Measurements from ENCODE around the gene BBOX1. TPM values are rescaled to one million over a fixed set of nuclear protein-coding genes. Genes with fewer than 3 reads are reported as not detected.

BBOX1 gene
- polyA plus RNA-seq, 12 donors = 0.12 to 2.6 (median 0.50) TPM; not detected in 2

- DNase-seq = no peak
Measured at GRCh38 chr11:27025312-27025955, 15.2 kb upstream of the BBOX1 start.

- DNase-seq = no peak
Measured at GRCh38 chr11:27025957-27026733, 14.5 kb upstream of the BBOX1 start.

DNA sequence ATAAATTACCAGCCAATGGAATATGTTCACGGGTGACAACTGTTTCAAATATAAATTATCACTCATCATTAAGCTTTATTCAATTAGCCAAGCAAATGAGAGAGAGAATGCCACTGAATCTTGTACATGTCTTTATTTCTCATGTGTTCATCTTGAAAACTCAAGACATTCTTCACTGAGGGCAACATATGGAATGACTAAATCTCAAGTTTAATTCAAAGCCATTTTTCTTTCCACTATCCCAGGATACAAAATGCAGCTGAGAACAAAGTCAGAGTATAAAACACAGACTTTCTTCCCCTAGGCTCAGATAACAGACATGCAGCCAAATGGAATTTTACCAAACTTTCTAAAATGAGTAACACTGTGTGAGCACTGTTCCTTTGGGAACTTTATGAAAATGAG lies 12.1 kb upstream of the BBOX1 start:
- peak; percentile 82 for DNase-seq

GRCh38 chr11:27029966-27030365 lies 10.6 kb upstream of the BBOX1 start:
- DNase-seq = peak; percentile 35

- no peak for DNase-seq
Measured at GRCh38 chr11:27031754-27032153, 8.9 kb upstream of the BBOX1 start.

GRCh38 chr11:27039873-27040272 lies 742 bp upstream of the BBOX1 start:
- no peak for DNase-seq

- no peak for DNase-seq
Measured at GRCh38 chr11:27041141-27041899, 705 bp downstream of the BBOX1 start.

GRCh38 chr11:27046956-27047355 lies 6.3 kb downstream of the BBOX1 start:
- no peak for DNase-seq

- no peak for DNase-seq
Measured at GRCh38 chr11:27052668-27053067, 12.1 kb downstream of the BBOX1 start.

DNA sequence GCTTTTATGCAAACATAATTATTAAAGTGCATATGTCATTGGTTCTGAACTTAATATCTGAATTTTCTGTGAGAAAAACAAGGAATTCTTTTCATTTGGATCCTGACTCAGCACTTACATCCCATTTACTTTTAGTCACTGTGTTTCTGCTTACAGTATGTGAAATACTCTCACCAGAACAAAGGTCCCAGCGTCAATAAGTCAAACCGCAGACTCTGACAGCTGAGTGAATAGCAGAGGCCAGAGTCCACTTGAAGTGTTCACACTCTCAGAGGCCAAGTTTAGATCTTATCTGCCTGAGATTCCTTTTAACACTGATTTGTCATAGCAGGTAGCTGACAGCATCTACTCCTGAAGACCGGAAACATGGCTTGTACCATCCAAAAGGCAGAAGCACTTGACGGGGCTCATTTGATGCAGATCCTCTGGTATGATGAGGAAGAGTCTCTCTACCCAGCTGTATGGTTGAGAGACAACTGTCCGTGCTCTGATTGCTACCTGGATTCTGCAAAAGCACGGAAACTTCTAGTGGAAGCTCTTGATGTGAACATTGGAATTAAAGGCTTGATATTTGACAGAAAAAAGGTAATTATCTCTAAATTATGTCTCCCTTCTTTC lies 14.6 kb downstream of the BBOX1 start:
- no peak for DNase-seq

GRCh38 chr11:27057091-27057780 lies 16.6 kb downstream of the BBOX1 start:
- peak; percentile 71 for DNase-seq

GRCh38 chr11:27058456-27058855 lies 17.8 kb downstream of the BBOX1 start:
- DNase-seq = no peak

DNA sequence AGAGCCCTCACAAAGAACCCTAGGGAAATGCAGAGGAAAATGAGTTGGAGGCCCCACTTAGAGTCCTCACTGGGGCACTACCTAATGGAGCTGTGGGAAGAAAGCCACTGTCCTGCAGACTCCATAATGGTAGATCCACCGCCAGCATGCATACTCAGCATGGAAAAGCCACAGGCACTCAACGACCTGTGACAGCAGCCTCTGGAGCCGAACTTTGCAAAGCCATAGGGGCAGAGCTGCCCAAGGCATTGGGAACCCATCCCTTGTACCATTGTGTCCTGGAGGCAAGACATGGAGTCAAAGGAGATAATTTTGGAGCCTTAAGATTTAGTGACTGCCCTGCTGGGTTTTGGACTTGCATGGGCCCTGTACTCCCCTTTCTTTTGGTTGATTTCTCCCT lies 18.8 kb downstream of the BBOX1 start:
- DNase-seq = no peak

DNA sequence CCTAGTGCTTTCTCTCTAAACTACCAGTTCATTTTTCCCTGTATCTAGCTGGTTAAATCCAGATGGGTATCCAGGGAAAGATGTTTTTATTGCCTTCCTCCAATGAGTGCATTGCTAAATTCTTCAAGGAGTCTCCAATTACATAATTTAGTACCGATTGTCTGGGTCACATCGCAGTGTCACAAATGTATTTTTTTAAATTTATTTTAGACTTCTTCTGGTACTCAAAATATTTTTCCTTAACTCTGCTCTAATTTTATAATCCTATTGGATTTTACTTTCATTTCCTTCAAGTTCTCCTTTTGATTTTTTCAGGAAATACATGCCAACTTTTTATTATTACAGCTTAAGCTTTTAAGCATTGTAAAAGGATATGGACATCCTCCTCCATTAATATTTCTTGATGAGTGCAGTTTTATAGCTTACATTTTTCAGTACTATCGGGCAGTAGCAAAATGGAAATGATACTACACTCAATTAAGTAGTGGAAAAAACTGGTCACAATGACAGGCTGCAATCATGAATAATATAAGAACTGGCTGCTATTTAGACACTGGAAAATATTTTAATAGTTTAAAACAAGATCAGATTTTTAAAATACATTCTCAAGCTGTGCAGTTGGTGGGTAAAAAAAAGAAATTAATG lies 20.3 kb downstream of the BBOX1 start:
- DNase-seq = peak; percentile 82

GRCh38 chr11:27061461-27061821 lies 20.8 kb downstream of the BBOX1 start:
- peak; percentile 77 for DNase-seq

GRCh38 chr11:27064086-27064485 lies 23.5 kb downstream of the BBOX1 start:
- peak; percentile 47 for DNase-seq

- no peak for DNase-seq
Measured at GRCh38 chr11:27075192-27075591, 34.6 kb downstream of the BBOX1 start.

- no peak for DNase-seq
Measured at GRCh38 chr11:27075655-27076054, 35.0 kb downstream of the BBOX1 start.

- DNase-seq = no peak
Measured at GRCh38 chr11:27076121-27076589, 35.5 kb downstream of the BBOX1 start.

- no peak for DNase-seq
Measured at GRCh38 chr11:27081056-27081455, 40.4 kb downstream of the BBOX1 start.

DNA sequence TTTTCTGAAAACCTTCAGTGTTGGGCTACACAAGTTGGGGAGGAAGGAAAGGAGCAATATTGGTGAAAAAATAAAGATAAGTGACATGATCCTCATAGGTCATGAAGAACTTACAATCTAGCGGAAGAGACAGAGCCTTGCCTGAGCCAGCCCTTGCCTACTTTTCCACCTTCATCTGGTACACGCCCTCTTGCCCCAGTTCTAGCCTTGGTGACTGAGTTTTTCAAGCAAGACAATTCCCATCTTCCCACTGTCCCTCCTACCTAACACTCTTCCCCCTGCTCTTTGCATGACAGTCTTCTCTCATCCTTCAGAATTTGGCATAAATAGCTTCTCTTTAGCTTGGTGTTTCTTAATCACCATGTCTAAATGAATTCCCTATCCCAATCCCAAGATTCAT lies 42.6 kb downstream of the BBOX1 start:
- DNase-seq = no peak
